ENCODE results near the gene TXNRD3.

DNA sequence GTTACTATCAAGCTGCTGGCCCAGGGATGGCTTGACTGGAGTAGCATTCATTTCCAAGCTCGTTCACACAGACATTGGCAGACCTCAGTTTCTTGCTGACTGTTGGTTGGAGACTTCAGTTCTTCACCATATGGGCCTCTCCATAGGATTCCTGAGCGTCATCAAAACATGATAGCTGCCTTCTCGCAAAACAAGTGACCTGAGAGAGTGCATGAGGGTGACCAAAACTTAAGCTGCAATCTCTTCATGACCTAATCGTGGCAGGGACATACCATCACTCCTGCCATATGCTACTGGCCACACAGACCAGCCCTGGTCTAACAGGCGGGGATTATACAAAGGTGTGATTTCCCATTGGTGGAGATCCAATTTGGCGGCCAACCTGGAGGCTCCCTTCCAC, 50.2 kb downstream of the TXNRD3 start:
- TF ChIP-seq, protein P1, sequence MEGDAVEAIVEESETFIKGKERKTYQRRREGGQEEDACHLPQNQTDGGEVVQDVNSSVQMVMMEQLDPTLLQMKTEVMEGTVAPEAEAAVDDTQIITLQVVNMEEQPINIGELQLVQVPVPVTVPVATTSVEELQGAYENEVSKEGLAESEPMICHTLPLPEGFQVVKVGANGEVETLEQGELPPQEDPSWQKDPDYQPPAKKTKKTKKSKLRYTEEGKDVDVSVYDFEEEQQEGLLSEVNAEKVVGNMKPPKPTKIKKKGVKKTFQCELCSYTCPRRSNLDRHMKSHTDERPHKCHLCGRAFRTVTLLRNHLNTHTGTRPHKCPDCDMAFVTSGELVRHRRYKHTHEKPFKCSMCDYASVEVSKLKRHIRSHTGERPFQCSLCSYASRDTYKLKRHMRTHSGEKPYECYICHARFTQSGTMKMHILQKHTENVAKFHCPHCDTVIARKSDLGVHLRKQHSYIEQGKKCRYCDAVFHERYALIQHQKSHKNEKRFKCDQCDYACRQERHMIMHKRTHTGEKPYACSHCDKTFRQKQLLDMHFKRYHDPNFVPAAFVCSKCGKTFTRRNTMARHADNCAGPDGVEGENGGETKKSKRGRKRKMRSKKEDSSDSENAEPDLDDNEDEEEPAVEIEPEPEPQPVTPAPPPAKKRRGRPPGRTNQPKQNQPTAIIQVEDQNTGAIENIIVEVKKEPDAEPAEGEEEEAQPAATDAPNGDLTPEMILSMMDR (IDR thresholded peaks at IDR 0.05) = no peak
- TF ChIP-seq POLR2A (IDR thresholded peaks at IDR 0.05) = no peak
